Hindlimb muscle (tissue), 1 donor: Measurements from ENCODE around the gene RAB6A. TPM values are rescaled to one million over a fixed set of nuclear protein-coding genes. Genes with fewer than 3 reads are reported as not detected.
A peak's percentile ranks its signal among the peaks of the same experiment; 100 is the strongest.
"Not testable (repeated sequence)": the region's sequence is repeated elsewhere in the genome, so short reads cannot be mapped to it uniquely, and the experiment has no call there.

ENCODE experiments used
- DNase-seq: peaks from one replicate; pipeline ENCODE4 v3.0.0-alpha.2; 2013
- polyA plus RNA-seq: library from polyadenylated mRNA; unstranded; fragments of 120-200 nt; gene quantifications from one replicate; pipeline ENCODE4 v1.2.1, GENCODE V29; 2013; ENCODE audit not compliant: insufficient read length

Gene RAB6A
- polyA plus RNA-seq, 1 donor: 87.8 TPM

DNA sequence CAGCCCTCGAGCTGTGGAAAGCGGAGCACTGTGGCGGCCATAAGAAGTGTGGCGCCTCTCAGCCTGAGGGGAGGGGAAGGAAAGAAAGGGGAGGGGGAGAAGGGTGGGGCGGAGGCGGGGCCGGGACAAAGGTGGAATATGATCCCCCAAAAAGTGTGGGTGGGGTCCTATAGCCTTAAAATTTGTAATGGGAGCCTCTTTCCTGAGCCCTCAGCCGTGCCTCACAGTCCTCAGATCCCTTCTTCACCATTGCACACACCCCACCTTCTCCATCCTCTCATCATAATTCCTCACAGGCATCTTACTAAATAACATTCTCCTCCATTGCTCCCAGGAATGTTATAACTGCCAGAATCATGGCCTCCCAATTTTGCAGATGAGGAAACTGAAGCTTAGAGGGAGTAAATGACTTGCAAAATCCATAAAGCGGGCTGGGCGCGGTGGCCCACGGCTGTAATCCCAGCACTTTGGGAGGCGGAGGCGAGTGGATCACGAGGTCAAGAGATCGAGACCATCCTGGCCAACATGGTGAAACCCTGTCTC, 600 bp upstream of the RAB6A start:
- DNase-seq: no peak

DNA sequence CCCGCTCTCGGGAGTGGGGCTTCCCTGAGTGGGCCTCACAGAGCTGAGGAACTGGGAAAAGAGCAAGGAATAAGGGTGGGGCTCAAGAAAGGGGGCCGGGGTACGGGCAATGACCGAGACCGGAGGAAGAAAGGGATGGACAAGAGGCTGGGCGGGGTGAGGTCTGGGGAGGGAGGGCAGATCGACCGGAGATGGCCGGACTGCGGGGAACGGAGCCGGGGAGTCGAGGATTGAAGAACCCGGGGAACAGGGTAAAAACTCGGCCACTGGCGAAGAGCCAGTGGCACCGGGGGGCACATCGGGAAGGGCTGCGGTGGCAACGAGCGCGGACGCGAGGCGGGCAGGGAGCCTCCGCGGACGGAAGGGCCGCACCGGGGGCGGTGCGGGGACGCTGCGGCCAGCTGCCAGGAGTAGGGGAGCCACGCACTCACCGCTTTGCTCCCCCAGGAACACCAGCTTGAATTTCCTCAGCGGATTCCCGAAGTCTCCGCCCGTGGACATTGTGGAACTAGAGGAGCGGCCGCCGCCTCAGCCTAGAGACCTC, 667 bp downstream of the RAB6A start:
- DNase-seq: peak; percentile 66

GRCh38 chr11:73759610-73760134, 1.2 kb downstream of the RAB6A start:
- DNase-seq: peak; percentile 34

DNA sequence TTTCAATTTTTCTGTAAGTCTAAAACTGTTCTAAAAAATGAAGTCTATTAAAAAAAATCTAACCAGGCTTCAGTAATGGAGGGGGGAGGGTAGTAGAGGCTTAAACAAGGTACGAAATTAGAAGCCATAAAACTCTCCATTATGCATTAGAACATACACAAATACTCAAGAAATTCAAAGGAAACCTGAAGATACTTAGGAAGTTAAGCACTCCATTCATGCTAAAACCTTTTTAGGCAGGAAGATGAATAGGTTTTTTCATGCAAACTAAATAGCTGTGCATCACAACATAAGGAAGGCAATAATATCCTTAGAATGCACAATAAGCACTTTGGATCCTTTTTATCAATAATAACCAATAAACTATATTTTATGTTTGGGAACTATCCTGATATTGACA, 2.4 kb downstream of the RAB6A start:
- DNase-seq: no peak

- DNase-seq: no peak
Measured at GRCh38 chr11:73757598-73757997, 3.3 kb downstream of the RAB6A start.

- no peak for DNase-seq
Measured at GRCh38 chr11:73755670-73756069, 5.2 kb downstream of the RAB6A start.

- no peak for DNase-seq
Measured at GRCh38 chr11:73753938-73754337, 6.9 kb downstream of the RAB6A start.

DNA sequence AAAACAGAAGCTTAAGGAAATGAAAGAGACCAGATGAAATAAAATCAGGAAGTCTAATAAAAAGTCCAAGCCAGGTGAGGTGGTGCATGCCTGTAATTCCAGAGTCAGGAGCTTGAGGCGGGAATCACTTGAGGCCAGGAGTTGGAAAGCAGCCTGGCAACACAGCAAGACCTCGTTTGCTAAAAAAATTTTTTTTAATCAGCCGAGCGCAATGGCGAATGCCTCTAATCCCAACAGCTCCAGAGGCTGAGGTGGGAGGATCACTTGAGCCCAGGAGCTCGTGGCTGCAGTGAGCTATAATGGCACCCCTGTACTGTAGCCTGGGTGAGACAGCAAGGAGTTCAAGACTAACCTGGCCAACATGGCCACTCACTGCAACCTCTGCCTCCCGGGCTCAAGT, 8.0 kb downstream of the RAB6A start:
- DNase-seq: no peak

GRCh38 chr11:73752216-73752867, 8.5 kb downstream of the RAB6A start:
- DNase-seq: no peak

DNA sequence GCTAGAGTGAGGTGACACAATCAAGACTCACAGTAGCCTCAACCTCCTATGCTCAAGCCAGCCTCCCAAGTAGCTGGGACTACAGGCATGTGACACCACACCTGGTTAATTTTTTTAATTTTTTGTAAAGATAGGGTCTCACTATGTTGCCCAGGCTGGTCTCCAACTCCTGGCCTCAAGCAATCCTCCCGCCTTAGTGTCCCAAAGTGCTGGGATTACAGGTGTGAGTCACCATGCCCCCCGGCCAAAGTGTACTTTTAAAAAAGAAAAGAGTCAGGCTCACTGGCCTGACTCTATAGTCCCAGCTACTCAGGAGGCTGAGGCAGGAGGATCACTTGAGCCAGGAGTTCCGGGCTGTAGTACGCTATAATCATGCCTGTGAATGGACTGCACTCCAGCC, 10.0 kb downstream of the RAB6A start:
- DNase-seq: not testable (repeated sequence)

GRCh38 chr11:73750228-73750627, 10.6 kb downstream of the RAB6A start:
- DNase-seq: no peak

GRCh38 chr11:73749118-73749517, 11.8 kb downstream of the RAB6A start:
- no peak for DNase-seq

GRCh38 chr11:73748300-73748699, 12.6 kb downstream of the RAB6A start:
- no peak for DNase-seq

- no peak for DNase-seq
Measured at GRCh38 chr11:73747762-73748161, 13.1 kb downstream of the RAB6A start.

DNA sequence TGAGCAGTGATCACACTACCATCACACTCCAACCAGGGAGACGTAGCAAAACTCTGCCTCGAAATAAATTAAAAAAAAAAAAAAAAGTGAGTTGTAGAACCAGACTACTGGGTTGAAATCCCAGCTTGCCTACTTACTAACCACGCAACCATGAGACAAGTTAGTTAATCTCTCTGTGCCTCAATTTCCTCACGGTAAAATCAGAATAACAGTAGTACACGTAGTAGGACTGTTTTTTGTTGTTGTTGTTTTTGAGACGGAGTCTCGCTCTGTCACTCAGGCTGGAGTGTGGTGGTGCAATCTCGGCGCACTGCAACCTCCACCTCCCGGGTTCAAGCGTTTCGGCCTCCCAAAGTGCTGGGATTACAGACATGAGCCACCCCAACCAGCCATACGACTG, 14.2 kb downstream of the RAB6A start:
- no peak for DNase-seq

GRCh38 chr11:73743045-73743444, 17.8 kb downstream of the RAB6A start:
- DNase-seq: no peak

- DNase-seq: not testable (repeated sequence)
Measured at GRCh38 chr11:73735959-73736358, 24.9 kb downstream of the RAB6A start.

GRCh38 chr11:73734993-73735392, 25.9 kb downstream of the RAB6A start:
- no peak for DNase-seq

- not testable (repeated sequence) for DNase-seq
Measured at GRCh38 chr11:73734011-73734410, 26.9 kb downstream of the RAB6A start.

DNA sequence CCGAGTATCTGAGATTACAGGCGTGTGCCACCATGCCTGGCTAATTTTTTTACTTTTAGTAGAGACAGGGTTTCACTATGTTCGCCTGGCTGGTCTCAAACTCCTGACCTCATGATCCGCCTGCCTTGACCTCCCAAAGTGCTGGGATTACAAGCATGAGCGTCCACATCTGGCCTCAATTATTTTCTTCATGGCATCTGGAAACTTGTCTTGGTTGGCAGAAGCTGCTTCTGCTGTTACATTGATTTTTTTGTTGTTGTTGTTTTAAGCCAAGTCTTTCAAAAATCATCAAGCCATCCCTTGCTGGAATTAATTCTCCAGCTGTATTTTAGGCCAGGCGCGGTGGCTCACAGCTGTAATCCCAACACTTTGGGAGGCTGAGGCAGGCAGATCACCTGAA, 27.9 kb downstream of the RAB6A start:
- DNase-seq: not testable (repeated sequence)

DNA sequence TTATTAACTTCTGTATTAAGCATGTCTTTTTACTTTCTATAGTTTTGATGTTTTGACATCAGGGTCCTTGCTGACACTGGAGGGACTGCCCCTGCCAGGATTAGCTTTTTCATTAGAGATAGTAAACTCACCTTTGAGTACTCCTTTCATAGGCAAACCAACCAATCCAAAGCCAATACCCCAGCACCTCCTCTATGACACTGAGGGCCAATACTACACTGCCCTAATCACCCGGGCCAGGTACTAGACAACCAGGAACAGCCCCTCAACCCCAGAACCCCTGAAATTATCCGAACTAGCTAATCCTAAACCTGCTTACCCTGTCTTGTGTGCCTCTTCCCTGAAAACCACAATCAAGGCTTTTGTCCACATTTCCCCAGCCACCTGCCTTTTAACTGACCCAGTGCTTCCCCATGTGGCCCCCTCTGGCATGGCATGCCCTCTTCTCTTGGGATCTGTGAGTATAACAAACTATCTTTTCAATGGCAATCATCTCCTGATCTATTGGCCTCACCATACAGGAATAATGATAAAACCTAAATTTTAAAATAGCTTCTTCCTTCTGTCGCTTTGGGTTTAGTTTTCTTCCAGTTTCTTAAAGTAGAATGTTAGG, 31.2 kb downstream of the RAB6A start:
- no peak for DNase-seq

- DNase-seq: no peak
Measured at GRCh38 chr11:73728000-73728399, 32.9 kb downstream of the RAB6A start.

DNA sequence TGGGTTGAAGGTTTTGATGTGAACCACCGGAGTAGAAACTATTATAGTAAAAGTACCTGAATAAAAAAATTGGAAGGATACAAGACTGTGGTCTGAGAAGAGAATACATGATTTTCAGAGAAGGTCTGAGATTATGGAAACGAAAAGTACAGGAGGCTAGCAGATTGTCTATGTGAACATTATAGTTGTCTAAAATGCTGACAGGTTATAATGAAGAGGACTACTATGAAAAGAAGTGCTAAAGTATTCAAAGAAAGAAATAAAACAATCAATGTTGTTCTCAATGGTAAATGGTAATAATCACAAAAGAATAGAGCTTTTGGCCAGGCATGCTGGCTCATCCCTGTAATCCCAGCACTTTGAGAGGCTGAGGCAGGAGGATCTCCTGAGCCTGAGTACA, 34.0 kb downstream of the RAB6A start:
- DNase-seq: no peak

- DNase-seq: no peak
Measured at GRCh38 chr11:73717136-73717535, 43.7 kb downstream of the RAB6A start.
